ENCODE results near the gene VASP. TPM values are rescaled to one million over a fixed set of nuclear protein-coding genes. Genes with fewer than 3 reads are reported as not detected.

The VASP gene
- total and polyA plus RNA-seq, 9 of the 15 experiments (the other 6 are each of a cell fraction or from before 2014, with no cell fraction given): 16.7 to 261 (median 112) TPM

- TF ChIP-seq NR2C2 (CRISPR knock-in tag; IDR thresholded peaks at IDR 0.05) (no peak), NR2C2 (tag; IDR thresholded peaks at IDR 0.05) (peak; percentile 3; the same call in 1 of the 2 replicates), ZNF282 (CRISPR knock-in tag; IDR thresholded peaks at IDR 0.05) (no peak), ZBTB49 (CRISPR knock-in tag; IDR thresholded peaks at IDR 0.05; ENCODE audit: borderline replicate concordance) (no peak), ZNF609 (CRISPR knock-in tag; IDR thresholded peaks at IDR 0.05; ENCODE audit: borderline replicate concordance) (no peak), CEBPB (tag; IDR thresholded peaks at IDR 0.05) (no peak), ZC3H11A (IDR thresholded peaks at IDR 0.05; ENCODE audit: low read depth, low read length) (no peak), ELF1 (tag; IDR thresholded peaks at IDR 0.05) (0 out of 2 replicates have a peak, but pooled peaks have one; percentile 4), CXXC5 (CRISPR knock-in tag; IDR thresholded peaks at IDR 0.05) (no peak), HDAC1 (IDR thresholded peaks at IDR 0.05) (no peak), BRCA1 (IDR thresholded peaks at IDR 0.05) (no peak), BRCA1 (CRISPR knock-in tag; IDR thresholded peaks at IDR 0.05) (no peak), HIVEP1 (CRISPR knock-in tag; IDR thresholded peaks at IDR 0.05) (no peak), ZFX (CRISPR knock-in tag; IDR thresholded peaks at IDR 0.05) (peak; percentile 29; the same call in 1 of the 2 replicates), PHB2 (IDR thresholded peaks at IDR 0.05; ENCODE audit: low read depth) (no peak), STAG1 (CRISPR knock-in tag; IDR thresholded peaks at IDR 0.05; ENCODE audit: borderline replicate concordance) (0 out of 2 replicates have a peak, but pooled peaks have one; percentile 7), KDM2B (CRISPR knock-in tag; IDR thresholded peaks at IDR 0.05) (no peak), KAT7 (CRISPR knock-in tag; IDR thresholded peaks at IDR 0.05; ENCODE audit: borderline replicate concordance) (peak; percentile 49; the same call in 1 of the 2 replicates), TAF9B (IDR thresholded peaks at IDR 0.05; ENCODE audit: partially characterized antibody) (no peak), CAMTA2 (CRISPR knock-in tag; conservative IDR thresholded peaks at IDR 0.05) (no peak), ETS1 (conservative IDR thresholded peaks at IDR 0.05; ENCODE audit: control insufficient read depth, low read depth, low read length) (peak; percentile 19; the same call in 1 of the 2 replicates)
Measured at GRCh38 chr19:45468159-45468651, 39.1 kb upstream of the VASP start (continued).

All from K562 (cell line).